HUES64 (cell line): ENCODE data around the gene SEPSECS.

ENCODE experiments used
- H3K27ac ChIP-seq: 2 replicates; pipeline ENCODE4 v1.7.0; 2013; ENCODE audit warnings: low read depth, low read length, inconsistent platforms
- H3K27me3 ChIP-seq: 2 replicates; pipeline ENCODE4 v1.6.1; 2013; ENCODE audit warnings: mild to moderate bottlenecking, low read length; ENCODE audit not compliant: insufficient read depth
- H3K36me3 ChIP-seq: 2 replicates; pipeline ENCODE4 v1.6.1; 2013; ENCODE audit warnings: mild to moderate bottlenecking, low read length; ENCODE audit not compliant: insufficient read depth
- H3K4me1 ChIP-seq: 2 replicates; pipeline ENCODE4 v1.6.1; 2013; ENCODE audit warnings: mild to moderate bottlenecking, low read length, moderate library complexity; ENCODE audit not compliant: insufficient read depth
- H3K4me3 ChIP-seq: 2 replicates; pipeline ENCODE4 v1.5.1; 2013; ENCODE audit warnings: mild to moderate bottlenecking, low read length, moderate library complexity
- H3K9ac ChIP-seq: 2 replicates; pipeline ENCODE4 v1.6.1; 2013; ENCODE audit warnings: mild to moderate bottlenecking, low read depth, low read length
- H3K9me3 ChIP-seq: 2 replicates; pipeline ENCODE4 v1.6.1; 2013; ENCODE audit warnings: low read depth, low read length; ENCODE audit not compliant: insufficient read depth
- WGBS: fragments of 150-250, 120-280 bp; methylation state at CpG from one replicate; pipeline ENCODE4 v1.1.7; 2013; ENCODE audit warnings: missing lambda C conversion rate; 5-methylcytosine and 5-hydroxymethylcytosine counted together

SEPSECS gene

GRCh38 chr4:25080571-25080970, 79.7 kb downstream of the SEPSECS start:
- Histone ChIP-seq H3K27me3 (no peaks in the 10 kb centered on the region), H3K9ac (no peak overlapping the region), H3K9me3 (0 out of 2 replicates have a peak, but pooled peaks cover 5% of the 10 kb centered on the region), H3K27ac (no peak overlapping the region), H3K36me3 (no peaks in the 10 kb centered on the region), H3K4me1 (no peaks in the 10 kb centered on the region), H3K4me3 (no peak overlapping the region)
- 50% methylated on average over 1 of the region's 1 CpG for WGBS

- peaks cover 2% of the 10 kb centered on the region; the same call in 1 of the 2 replicates for H3K4me1 ChIP-seq
- H3K27me3 ChIP-seq: no peaks in the 10 kb centered on the region
- no peaks in the 10 kb centered on the region for H3K36me3 ChIP-seq
- no peak overlapping the region for H3K9ac ChIP-seq
- H3K27ac ChIP-seq: no peak overlapping the region
- 0 out of 2 replicates have a peak, but pooled peaks cover 5% of the 10 kb centered on the region for H3K9me3 ChIP-seq
- WGBS: 77% methylated on average over 4 of the region's 4 CpGs
- no peak overlapping the region for H3K4me3 ChIP-seq
Observed at GRCh38 chr4:25078523-25078922, 81.7 kb downstream of the SEPSECS start.

GRCh38 chr4:25076625-25077398, 83.4 kb downstream of the SEPSECS start:
- 0 out of 2 replicates have a peak, but pooled peaks cover 5% of the 10 kb centered on the region for H3K9me3 ChIP-seq
- peaks cover 2% of the 10 kb centered on the region; the same call in 1 of the 2 replicates for H3K4me1 ChIP-seq
- no peak overlapping the region for H3K4me3 ChIP-seq
- no peak overlapping the region for H3K27ac ChIP-seq
- no peaks in the 10 kb centered on the region for H3K27me3 ChIP-seq
- 97% methylated on average over 3 of the region's 3 CpGs for WGBS
- H3K9ac ChIP-seq: no peak overlapping the region
- H3K36me3 ChIP-seq: no peaks in the 10 kb centered on the region

- H3K4me1 ChIP-seq: peaks cover 3% of the 10 kb centered on the region
- H3K27ac ChIP-seq: no peak overlapping the region
- 0 out of 2 replicates have a peak, but pooled peaks cover 5% of the 10 kb centered on the region for H3K9me3 ChIP-seq
- H3K9ac ChIP-seq: no peak overlapping the region
- 89% methylated on average over 4 of the region's 4 CpGs for WGBS
- no peaks in the 10 kb centered on the region for H3K27me3 ChIP-seq
- no peak overlapping the region for H3K4me3 ChIP-seq
- H3K36me3 ChIP-seq: no peaks in the 10 kb centered on the region
Observed at GRCh38 chr4:25075851-25076250, 84.4 kb downstream of the SEPSECS start.

GRCh38 chr4:25075129-25075528, 85.1 kb downstream of the SEPSECS start:
- 0 out of 2 replicates have a peak, but pooled peaks cover 5% of the 10 kb centered on the region for H3K9me3 ChIP-seq
- no peaks in the 10 kb centered on the region for H3K27me3 ChIP-seq
- 76% methylated on average over 11 of the region's 11 CpGs for WGBS
- H3K4me3 ChIP-seq: no peak overlapping the region
- peaks cover 7% of the 10 kb centered on the region for H3K4me1 ChIP-seq
- no peaks in the 10 kb centered on the region for H3K36me3 ChIP-seq
- no peak overlapping the region for H3K27ac ChIP-seq
- H3K9ac ChIP-seq: no peak overlapping the region

GRCh38 chr4:25070545-25070944, 89.7 kb downstream of the SEPSECS start:
- WGBS: 65% methylated on average over 3 of the region's 3 CpGs
- H3K9me3 ChIP-seq: no peaks in the 10 kb centered on the region
- H3K4me1 ChIP-seq: peaks cover 39% of the 10 kb centered on the region
- no peaks in the 10 kb centered on the region for H3K36me3 ChIP-seq
- H3K27ac ChIP-seq: no peak overlapping the region
- H3K4me3 ChIP-seq: no peak overlapping the region
- H3K27me3 ChIP-seq: no peaks in the 10 kb centered on the region
- no peak overlapping the region for H3K9ac ChIP-seq
